Right ventricle myocardium superior (tissue), 1 donor: Measurements from ENCODE around the gene RABL6. TPM values are rescaled to one million over a fixed set of nuclear protein-coding genes. Genes with fewer than 3 reads are reported as not detected.
"Not testable (repeated sequence)": the region's sequence is repeated elsewhere in the genome, so short reads cannot be mapped to it uniquely, and the experiment has no call there.

ENCODE experiments used
- ATAC-seq: fragments of 200-7000 bp; cut with Tn5 transposase; one replicate; pipeline ENCODE4 v1.9.1; 2020; ENCODE audit warnings: mild to moderate bottlenecking; ENCODE audit not compliant: poor library complexity
- DNase-seq: peaks from one replicate; pipeline ENCODE4 v3.0.0-alpha.2; 2020
- intact Hi-C: fragments of 100-400 bp; cut with DNase I; formaldehyde crosslinking; loops from one replicate; pipeline ENCODE4 v1.11.2; 2022
- microRNA-seq: library from miRNA; unstranded; fragments of <30 nt; microRNA quantifications from one replicate; pipeline ENCODE4 v1.2.0, GENCODE V29; 2020
- total RNA-seq: library from RNA; stranded (reverse); fragmentation: NEBNext Ultra II Directional; extraction: Animal tissue kit (Norgen Biotek cat#: 25700); gene quantifications from one replicate; pipeline ENCODE4 v1.2.1, GENCODE V29; 2021
- donor health status: DM: no; HTN: yes; CAD: no; lungs with severe emphysema.

Gene RABL6
- total RNA-seq, 1 donor from 2014 or later = 68.0 TPM

GRCh38 chr9:136882109-136882946, 74.6 kb downstream of the RABL6 start:
- DNase-seq = peak; percentile 58
- intact Hi-C loops = no loop called here
- ATAC-seq = no peak

DNA sequence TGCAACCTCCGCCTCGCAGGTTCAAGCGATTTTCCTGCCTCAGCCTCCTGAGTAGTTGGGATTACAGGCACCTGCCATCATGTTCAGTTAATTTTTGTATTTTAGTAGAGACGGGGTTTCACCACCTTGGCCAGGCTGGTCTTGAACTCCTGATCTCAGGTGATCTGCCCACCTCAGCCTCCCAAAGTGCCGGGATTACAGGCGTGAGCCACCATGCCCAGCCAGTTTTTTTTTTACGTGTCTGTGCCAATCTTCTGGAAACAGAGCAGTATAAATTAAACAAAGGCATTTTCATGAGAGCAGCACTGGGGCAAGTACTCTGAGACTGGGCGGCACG, 75.2 kb downstream of the RABL6 start:
- intact Hi-C loops, DNase-seq, ATAC-seq: not testable (repeated sequence)

DNA sequence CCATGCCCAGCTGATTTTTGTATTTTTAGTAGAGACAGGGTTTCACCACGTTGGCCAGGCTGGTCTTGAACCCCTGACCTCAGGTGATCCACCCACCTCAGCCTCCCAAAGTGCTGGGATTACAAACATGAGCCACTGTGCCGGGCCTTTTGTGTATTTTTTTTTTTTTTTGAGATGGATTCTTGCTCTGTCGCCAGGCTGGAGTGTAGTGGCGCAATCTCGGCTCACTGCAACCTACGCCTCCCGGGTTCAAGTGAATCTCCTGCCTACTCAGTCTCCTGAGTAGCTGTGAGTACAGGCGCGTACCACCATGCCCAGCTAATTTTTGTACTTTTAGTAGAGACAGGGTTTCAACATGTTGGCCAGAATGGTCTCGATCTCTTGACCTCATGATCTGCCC, 75.9 kb downstream of the RABL6 start:
- ATAC-seq, intact Hi-C loops, DNase-seq: not testable (repeated sequence)

DNA sequence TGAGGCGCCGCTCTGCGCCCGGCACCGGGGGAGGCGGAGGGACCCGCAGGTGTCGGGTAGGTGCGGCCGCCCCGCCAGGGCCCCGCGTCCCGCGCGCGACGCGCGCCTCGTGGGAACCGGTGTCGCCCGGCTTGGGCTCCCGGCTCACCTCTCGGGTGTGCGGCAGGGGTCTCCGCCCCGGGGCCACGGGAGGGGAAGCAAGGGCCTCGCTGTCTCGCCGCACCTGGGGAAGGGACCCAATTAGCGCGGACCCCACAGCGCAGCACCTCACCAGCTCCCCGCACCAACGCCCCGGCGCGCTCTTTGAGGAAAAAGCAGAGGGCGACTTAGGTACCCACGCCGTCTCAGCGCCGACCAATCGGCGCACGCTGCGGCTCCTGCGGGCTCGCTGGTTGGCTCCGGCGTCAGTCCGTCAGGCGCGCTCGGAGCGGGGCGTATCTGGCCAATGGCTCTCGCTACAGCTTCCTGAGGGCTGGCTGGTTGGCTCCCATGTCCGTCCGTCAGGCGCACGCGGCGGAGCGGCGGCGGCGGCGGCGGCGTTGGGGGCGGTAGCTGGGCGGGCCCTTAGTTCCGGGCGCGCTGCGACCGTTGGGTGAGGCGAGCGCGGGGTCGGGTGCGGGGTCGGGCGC, 78.3 kb downstream of the RABL6 start, which contains the start of gene TRAF2:
Gene TRAF2, plus strand, starts transcription at position 567 of the 629 bp plus-strand sequence. CDS start 12,225 bp downstream, outside the sequence.
- ATAC-seq (peak; percentile 98), DNase-seq (peak; percentile 99)
- intact Hi-C loops = no loop called here

DNA sequence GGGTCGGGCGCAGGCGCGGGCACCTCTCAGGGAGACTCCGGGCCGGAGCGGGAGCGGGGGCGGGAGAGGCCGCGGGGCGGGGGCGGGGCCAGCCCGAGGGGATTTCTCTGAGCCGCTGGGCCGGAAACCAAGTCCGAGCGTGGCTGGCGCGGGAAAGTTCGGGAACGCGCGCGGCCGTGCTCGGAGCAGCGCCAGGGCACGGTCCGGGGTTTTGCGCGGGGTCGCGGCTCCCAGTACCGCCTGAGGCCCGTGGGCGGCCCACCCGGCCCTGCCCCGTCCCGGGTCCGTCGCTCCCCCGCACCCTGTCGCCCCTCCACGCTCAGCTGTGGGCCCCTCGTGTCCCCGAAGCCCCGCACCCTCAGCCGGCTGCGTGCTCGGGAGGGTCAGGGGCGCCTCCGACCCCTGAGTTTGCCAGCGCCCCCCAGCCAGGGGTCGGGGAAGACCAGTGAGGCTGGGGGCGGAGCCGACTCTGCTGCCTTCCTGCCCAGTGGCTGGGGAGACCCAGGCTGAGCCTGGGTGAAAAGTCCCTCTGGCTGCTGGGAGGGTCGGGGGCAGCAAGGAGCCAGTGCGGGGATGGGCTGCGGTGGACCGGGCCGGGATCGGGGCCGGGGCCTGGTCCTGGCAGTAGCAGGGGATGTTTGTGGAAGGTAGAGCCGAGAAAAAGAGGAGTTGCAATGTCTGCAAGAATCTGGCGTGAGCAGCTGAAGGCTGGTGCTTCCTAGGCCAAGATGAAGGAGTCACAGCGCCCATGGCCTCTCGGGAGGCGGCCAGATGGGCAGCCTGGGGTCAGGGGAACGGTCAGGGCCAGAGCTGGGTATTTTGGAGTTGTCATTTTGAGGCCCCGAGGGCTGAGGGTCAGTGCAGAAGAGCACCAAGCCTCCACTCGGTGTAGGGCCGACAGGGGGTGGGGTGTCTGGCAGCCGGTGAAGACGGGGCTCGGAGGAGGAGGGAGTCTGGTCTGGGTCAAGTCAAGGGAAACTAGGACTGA, 79.2 kb downstream of the RABL6 start:
- intact Hi-C loops = no loop called here

GRCh38 chr9:136888454-136888853, 80.7 kb downstream of the RABL6 start:
- intact Hi-C loops = no loop called here
- no peak for ATAC-seq
- no peak for DNase-seq

More for the DNA sequence above, 79.2 kb downstream of the RABL6 start:
- ATAC-seq (peak; percentile 34), DNase-seq (no peak)

DNA sequence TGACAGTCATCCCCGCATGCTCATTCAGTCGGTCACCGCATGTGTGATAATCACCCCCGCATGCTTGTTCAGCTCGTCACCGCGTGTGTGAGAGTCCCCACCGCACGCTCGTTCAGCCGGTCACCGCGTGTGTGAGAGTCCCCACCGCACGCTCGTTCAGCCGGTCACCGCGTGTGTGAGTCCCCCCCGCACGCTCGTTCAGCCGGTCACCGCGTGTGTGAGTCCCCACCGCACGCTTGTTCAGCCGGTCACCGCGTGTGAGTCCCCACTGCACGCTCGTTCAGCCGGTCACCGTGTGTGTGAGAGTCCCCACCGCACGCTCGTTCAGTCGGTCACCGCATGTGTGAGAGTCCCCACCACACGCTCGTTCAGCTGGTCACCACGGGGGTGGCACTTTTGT, 82.1 kb downstream of the RABL6 start:
- intact Hi-C loops = no loop called here

DNA sequence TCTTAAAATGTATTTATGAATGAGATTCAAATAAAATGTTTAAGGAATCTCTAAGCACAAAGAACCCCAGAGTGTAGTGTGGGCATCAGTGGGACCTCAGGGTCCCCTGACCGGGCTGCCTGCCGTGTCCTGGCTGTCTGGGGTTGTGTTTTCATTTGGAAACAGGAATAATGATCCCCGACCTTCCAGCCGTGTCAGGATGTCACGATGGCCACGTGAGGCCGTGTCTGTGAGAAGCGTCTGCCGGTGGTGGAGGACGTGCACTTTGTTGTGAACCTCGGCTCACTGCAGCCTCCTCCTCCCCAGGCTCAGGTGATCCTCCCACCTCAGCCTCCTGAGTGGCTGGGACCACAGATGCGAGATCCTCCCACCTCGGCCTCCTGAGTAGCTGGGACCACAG, 82.9 kb downstream of the RABL6 start:
- intact Hi-C loops = no loop called here
- no peak for ATAC-seq

More for the DNA sequence above, 82.1 kb downstream of the RABL6 start:
- ATAC-seq (no peak), DNase-seq (no peak)

More for the DNA sequence above, 82.9 kb downstream of the RABL6 start:
- no peak for DNase-seq

Small RNAs within 50 kb of the gene (microRNA-seq; reads per million reads assigned to microRNA genes)
- gene MIR4292 (not detected), gene MIR4479 (not detected)

Other genes starting within 250 kb of the RABL6 start
- 61.5 TPM for gene EGFL7, start 145.0 kb upstream of the RABL6 start, total RNA-seq
- gene AGPAT2, start 120.5 kb upstream of the RABL6 start, total RNA-seq = 48.6 TPM
- 15.1 TPM for gene DIPK1B, start 95.4 kb upstream of the RABL6 start, total RNA-seq
- gene LCN10, start 65.0 kb upstream of the RABL6 start, total RNA-seq = 7.7 TPM
- 13.0 TPM for gene LCN6, start 59.4 kb upstream of the RABL6 start, total RNA-seq
- gene LCN8, start 49.7 kb upstream of the RABL6 start, total RNA-seq = not detected
- gene LCN15, start 43.4 kb upstream of the RABL6 start, total RNA-seq = not detected
- gene TMEM141, start 16.6 kb upstream of the RABL6 start, total RNA-seq = 70.9 TPM
- 1.5 TPM for gene CCDC183, start 11.6 kb upstream of the RABL6 start, total RNA-seq
- gene AJM1, start 34.5 kb downstream of the RABL6 start, total RNA-seq = 7.3 TPM
- gene PHPT1, start 41.5 kb downstream of the RABL6 start, total RNA-seq = 345 TPM
- gene MAMDC4, start 44.4 kb downstream of the RABL6 start, total RNA-seq = 13.2 TPM
- gene EDF1, start 58.4 kb downstream of the RABL6 start, total RNA-seq = 325 TPM
- 9.1 TPM for gene TRAF2, start 78.6 kb downstream of the RABL6 start, total RNA-seq
- 142 TPM for gene FBXW5, start 136.8 kb downstream of the RABL6 start, total RNA-seq
- gene C8G, start 137.3 kb downstream of the RABL6 start, total RNA-seq = 1.1 TPM
- gene LCN12, start 144.3 kb downstream of the RABL6 start, total RNA-seq = 2.1 TPM
- 6,152 TPM for gene PTGDS, start 169.6 kb downstream of the RABL6 start, total RNA-seq
- 9.7 TPM for gene LCNL1, start 175.0 kb downstream of the RABL6 start, total RNA-seq
- gene PAXX, start 184.5 kb downstream of the RABL6 start, total RNA-seq = 19.4 TPM
- 2.7 TPM for gene CLIC3, start 188.6 kb downstream of the RABL6 start, total RNA-seq
- 26.7 TPM for gene ABCA2, start 220.3 kb downstream of the RABL6 start, total RNA-seq
- not detected for gene FUT7, start 224.1 kb downstream of the RABL6 start, total RNA-seq
- 59.1 TPM for gene NPDC1, start 238.2 kb downstream of the RABL6 start, total RNA-seq
- 1.9 TPM for gene ENTPD2, start 246.1 kb downstream of the RABL6 start, total RNA-seq